ENCODE data around the gene NOTCH3.

NOTCH3 gene

DNA sequence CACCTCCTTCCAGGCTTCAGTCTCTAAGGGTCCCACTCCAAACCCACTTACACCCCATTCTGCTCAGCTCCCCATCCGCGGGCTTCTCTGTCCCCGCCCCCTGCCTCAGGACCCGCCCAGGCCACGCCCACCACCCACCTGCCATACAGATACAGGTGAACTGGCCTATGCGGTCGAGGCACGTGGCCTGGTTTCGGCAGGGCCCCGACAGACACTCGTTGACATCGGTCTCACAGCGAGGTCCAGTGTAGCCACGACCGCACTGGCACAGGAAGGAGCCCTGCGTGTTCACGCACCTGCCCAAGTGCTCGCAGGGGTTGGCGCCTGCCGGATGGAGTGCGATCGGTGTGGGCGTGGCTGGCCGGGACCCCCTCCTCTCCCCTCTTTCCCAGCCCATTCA is 11.9 kb downstream of the NOTCH3 start:
- no peak overlapping the region for H2AK5ac ChIP-seq (ENCODE audit: low read depth, low read length)
- H3K4me1 ChIP-seq (ENCODE audit: control insufficient read depth in 2 of 2, insufficient read depth in 1 of 2, low read depth in 1 of 2, low read length in 2 of 2), result no peaks in the 10 kb centered on the region
- H3K14ac ChIP-seq (ENCODE audit: low read length), result no peak overlapping the region
- no peak overlapping the region for H3K4ac ChIP-seq (ENCODE audit: low read length)
- H4K8ac ChIP-seq (ENCODE audit: low read depth, low read length), result no peak overlapping the region
- H3K79me1 ChIP-seq (ENCODE audit: low read depth, low read length), result peaks cover 24% of the 10 kb centered on the region
- H3K27ac ChIP-seq (replicated peaks; ENCODE audit: low read length), result no peak overlapping the region
- H4K91ac ChIP-seq (ENCODE audit: low read depth, low read length, poor library complexity), result no peak overlapping the region
- no peak for DNase-seq (ENCODE audit: low spot score)
- H3K18ac ChIP-seq (ENCODE audit: low read length), result no peak overlapping the region
- H2BK12ac ChIP-seq (ENCODE audit: low read length), result no peak overlapping the region
- H2BK5ac ChIP-seq (ENCODE audit: low read length), result peak overlapping the region; percentile 66
- WGBS, 2 donors (ENCODE audit: extremely low coverage in 2 of 2, insufficient read length in 2 of 2, insufficient replicate concordance in 1 of 2), result no CpG with 5 or more reads among the region's 24 CpGs
- H3K23ac ChIP-seq (ENCODE audit: low read depth, low read length, poor library complexity), result peak overlapping the region; percentile 80
- no peaks in the 10 kb centered on the region for H3K27me3 ChIP-seq (ENCODE audit: control insufficient read depth in 3 of 3, insufficient read depth in 3 of 3, low read depth in 1 of 3, low read length in 3 of 3)
- no peak overlapping the region for H3K4me2 ChIP-seq (ENCODE audit: insufficient read depth, low read length, poor library complexity, severe bottlenecking)
- peaks cover 0 to 4% of the 10 kb centered on the region in 2 donors for H3K9me3 ChIP-seq (replicated peaks in 1 of 2; ENCODE audit: control insufficient read depth in 2 of 2, insufficient read depth in 1 of 2, low read depth in 1 of 2, low read length in 2 of 2)
- no peak overlapping the region for H3K9ac ChIP-seq (ENCODE audit: low read depth, low read length, poor library complexity)
- no peak overlapping the region for H3K4me3 ChIP-seq (ENCODE audit: low read length in 2 of 2)
- no peak overlapping the region for H2BK120ac ChIP-seq (ENCODE audit: low read depth, low read length)
- H2AFZ ChIP-seq (ENCODE audit: low read length), result no peak overlapping the region
- H2BK15ac ChIP-seq (ENCODE audit: low read length), result no peak overlapping the region
- peaks cover 75 to 96% of the 10 kb centered on the region in 2 donors for H3K36me3 ChIP-seq (replicated peaks in 1 of 2; ENCODE audit: control insufficient read depth in 2 of 2, insufficient read depth in 2 of 2, low read length in 2 of 2)

DNA sequence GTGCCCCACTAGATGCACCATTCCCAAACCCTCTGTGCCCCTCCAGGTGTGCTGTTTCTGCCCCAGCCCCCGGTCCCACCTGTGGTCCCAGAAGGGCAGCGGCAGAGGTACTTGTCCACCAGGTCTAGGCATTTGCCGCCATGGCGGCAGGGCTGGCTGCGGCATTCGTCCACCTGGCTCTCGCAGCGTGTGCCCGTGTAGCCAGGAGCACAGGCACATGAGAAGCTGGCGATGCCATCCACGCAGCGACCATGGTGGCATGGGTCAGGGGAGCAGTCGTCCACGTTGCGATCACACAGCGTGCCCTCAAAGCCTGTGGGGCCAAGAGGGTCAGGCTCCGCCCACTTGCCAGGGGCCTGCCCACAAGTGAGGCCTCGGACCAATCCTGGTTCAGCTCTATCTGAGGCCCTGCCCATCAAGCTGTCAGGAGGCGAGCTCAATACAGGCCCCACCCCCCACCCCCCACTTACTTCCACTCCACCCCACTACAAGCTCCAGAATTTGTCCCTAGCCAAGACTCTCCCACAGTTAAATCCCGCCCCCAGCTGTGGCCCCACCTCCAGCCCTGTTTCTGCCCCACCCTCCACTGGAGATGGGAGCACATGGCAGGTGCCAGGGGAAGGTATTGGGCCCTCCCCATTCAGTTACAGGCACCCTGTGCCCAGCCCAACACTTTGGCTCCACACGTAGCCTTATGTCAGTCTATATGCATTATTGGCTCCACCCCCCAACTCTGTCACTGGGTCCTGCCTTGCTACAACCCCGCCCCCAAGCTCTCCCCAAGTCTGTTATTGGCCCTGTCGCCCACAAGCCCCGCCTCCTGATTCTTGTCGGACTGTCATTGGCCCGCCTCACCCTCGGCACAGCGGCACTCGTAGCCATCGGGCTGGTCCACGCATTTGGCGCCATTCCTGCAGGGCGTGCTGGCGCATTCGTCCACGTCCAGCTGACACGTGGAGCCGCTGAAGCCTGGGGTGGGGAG is 13.5 kb downstream of the NOTCH3 start:
- Histone ChIP-seq H4K91ac (ENCODE audit: low read depth, low read length, poor library complexity) (no peak overlapping the region), H4K8ac (ENCODE audit: low read depth, low read length) (no peak overlapping the region), H3K14ac (ENCODE audit: low read length) (no peak overlapping the region), H3K9ac (ENCODE audit: low read depth, low read length, poor library complexity) (no peak overlapping the region), H3K4me3 (ENCODE audit: low read length in 2 of 2) (peak overlapping the region in 1 of 2 donors; percentile 43), H3K4me2 (ENCODE audit: insufficient read depth, low read length, poor library complexity, severe bottlenecking) (no peak overlapping the region), H2AFZ (ENCODE audit: low read length) (no peak overlapping the region), H3K4ac (ENCODE audit: low read length) (no peak overlapping the region), H3K23ac (ENCODE audit: low read depth, low read length, poor library complexity) (peak overlapping the region; percentile 85), H3K9me3 (replicated peaks in 1 of 2; ENCODE audit: control insufficient read depth in 2 of 2, insufficient read depth in 1 of 2, low read depth in 1 of 2, low read length in 2 of 2) (peaks cover 0 to 4% of the 10 kb centered on the region in 2 donors), H2BK5ac (ENCODE audit: low read length) (no peak overlapping the region), H2BK120ac (ENCODE audit: low read depth, low read length) (no peak overlapping the region), H3K4me1 (ENCODE audit: control insufficient read depth in 2 of 2, insufficient read depth in 1 of 2, low read depth in 1 of 2, low read length in 2 of 2) (no peaks in the 10 kb centered on the region), H3K27ac (replicated peaks; ENCODE audit: low read length) (no peak overlapping the region), H3K36me3 (replicated peaks in 1 of 2; ENCODE audit: control insufficient read depth in 2 of 2, insufficient read depth in 2 of 2, low read length in 2 of 2) (peaks cover 68 to 97% of the 10 kb centered on the region in 2 donors), H2BK12ac (ENCODE audit: low read length) (no peak overlapping the region), H3K18ac (ENCODE audit: low read length) (peak overlapping the region; percentile 35), H2BK15ac (ENCODE audit: low read length) (no peak overlapping the region), H2AK5ac (ENCODE audit: low read depth, low read length) (no peak overlapping the region), H3K79me1 (ENCODE audit: low read depth, low read length) (peaks cover 18% of the 10 kb centered on the region), H3K27me3 (ENCODE audit: control insufficient read depth in 3 of 3, insufficient read depth in 3 of 3, low read depth in 1 of 3, low read length in 3 of 3) (no peaks in the 10 kb centered on the region)
- no peak for DNase-seq (ENCODE audit: low spot score)
- no CpG with 5 or more reads among the region's 38 CpGs for WGBS, 2 donors (ENCODE audit: extremely low coverage in 2 of 2, insufficient read length in 2 of 2, insufficient replicate concordance in 1 of 2)

DNA sequence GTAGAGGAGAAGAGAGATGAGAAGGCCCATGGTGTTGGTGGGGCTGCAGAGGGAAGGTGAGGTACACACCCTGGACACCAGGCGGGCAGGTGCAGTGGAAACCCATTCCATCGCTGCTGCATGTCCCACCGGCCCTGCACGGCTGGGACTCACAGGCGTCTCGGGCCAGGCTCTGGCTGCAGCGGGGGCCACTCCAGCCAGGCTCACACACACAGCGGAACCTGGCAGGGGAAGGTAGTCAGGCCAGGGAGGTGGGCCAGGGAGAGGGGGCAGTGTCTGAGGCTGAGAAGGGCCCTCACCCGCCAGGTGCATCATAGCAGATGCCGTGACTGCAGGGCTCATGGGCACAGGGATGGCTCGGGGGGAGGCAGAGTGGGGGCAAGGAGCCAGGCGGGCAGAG is 15.6 kb downstream of the NOTCH3 start:
- Histone ChIP-seq H2BK15ac (ENCODE audit: low read length) (no peak overlapping the region), H3K27ac (replicated peaks; ENCODE audit: low read length) (no peak overlapping the region), H3K79me1 (ENCODE audit: low read depth, low read length) (peaks cover 7% of the 10 kb centered on the region), H2AK5ac (ENCODE audit: low read depth, low read length) (no peak overlapping the region), H3K4ac (ENCODE audit: low read length) (no peak overlapping the region), H3K4me3 (ENCODE audit: low read length in 2 of 2) (peak overlapping the region in 1 of 2 donors; percentile 53), H3K18ac (ENCODE audit: low read length) (no peak overlapping the region), H4K91ac (ENCODE audit: low read depth, low read length, poor library complexity) (no peak overlapping the region), H3K9ac (ENCODE audit: low read depth, low read length, poor library complexity) (no peak overlapping the region), H2BK120ac (ENCODE audit: low read depth, low read length) (no peak overlapping the region), H3K36me3 (replicated peaks in 1 of 2; ENCODE audit: control insufficient read depth in 2 of 2, insufficient read depth in 2 of 2, low read length in 2 of 2) (peaks cover 65 to 97% of the 10 kb centered on the region in 2 donors), H3K4me2 (ENCODE audit: insufficient read depth, low read length, poor library complexity, severe bottlenecking) (no peak overlapping the region), H3K14ac (ENCODE audit: low read length) (no peak overlapping the region), H2BK5ac (ENCODE audit: low read length) (peak overlapping the region; percentile 16), H3K9me3 (replicated peaks in 1 of 2; ENCODE audit: control insufficient read depth in 2 of 2, insufficient read depth in 1 of 2, low read depth in 1 of 2, low read length in 2 of 2) (peaks cover 0 to 7% of the 10 kb centered on the region in 2 donors), H2AFZ (ENCODE audit: low read length) (no peak overlapping the region), H3K27me3 (ENCODE audit: control insufficient read depth in 3 of 3, insufficient read depth in 3 of 3, low read depth in 1 of 3, low read length in 3 of 3) (no peaks in the 10 kb centered on the region), H2BK12ac (ENCODE audit: low read length) (no peak overlapping the region), H4K8ac (ENCODE audit: low read depth, low read length) (no peak overlapping the region), H3K23ac (ENCODE audit: low read depth, low read length, poor library complexity) (peak overlapping the region; percentile 75), H3K4me1 (ENCODE audit: control insufficient read depth in 2 of 2, insufficient read depth in 1 of 2, low read depth in 1 of 2, low read length in 2 of 2) (peaks cover 0 to 2% of the 10 kb centered on the region in 2 donors)
- no peak for DNase-seq (ENCODE audit: low spot score)
- no CpG with 5 or more reads among the region's 12 CpGs for WGBS, 2 donors (ENCODE audit: extremely low coverage in 2 of 2, insufficient read length in 2 of 2, insufficient replicate concordance in 1 of 2)

GRCh38 chr19:15184776-15185175 is 16.0 kb downstream of the NOTCH3 start:
- no peak overlapping the region for H3K23ac ChIP-seq (ENCODE audit: low read depth, low read length, poor library complexity)
- H3K9me3 ChIP-seq (replicated peaks in 1 of 2; ENCODE audit: control insufficient read depth in 2 of 2, insufficient read depth in 1 of 2, low read depth in 1 of 2, low read length in 2 of 2), result peaks cover 0 to 7% of the 10 kb centered on the region in 2 donors
- no peak overlapping the region for H2BK15ac ChIP-seq (ENCODE audit: low read length)

More at GRCh38 chr19:15184776-15185175, 16.0 kb downstream of the NOTCH3 start:
- peaks cover 0 to 2% of the 10 kb centered on the region in 2 donors for H3K4me1 ChIP-seq (ENCODE audit: control insufficient read depth in 2 of 2, insufficient read depth in 1 of 2, low read depth in 1 of 2, low read length in 2 of 2)
- no peak overlapping the region for H3K14ac ChIP-seq (ENCODE audit: low read length)
- no peak overlapping the region for H3K4ac ChIP-seq (ENCODE audit: low read length)
- no peak overlapping the region for H2AK5ac ChIP-seq (ENCODE audit: low read depth, low read length)
- H3K4me3 ChIP-seq (ENCODE audit: low read length in 2 of 2), result no peak overlapping the region
- no peak overlapping the region for H3K18ac ChIP-seq (ENCODE audit: low read length)
- no peak overlapping the region for H4K8ac ChIP-seq (ENCODE audit: low read depth, low read length)
- H2BK120ac ChIP-seq (ENCODE audit: low read depth, low read length), result no peak overlapping the region
- no peak overlapping the region for H3K9ac ChIP-seq (ENCODE audit: low read depth, low read length, poor library complexity)
- H4K91ac ChIP-seq (ENCODE audit: low read depth, low read length, poor library complexity), result no peak overlapping the region
- WGBS, 2 donors (ENCODE audit: extremely low coverage in 2 of 2, insufficient read length in 2 of 2, insufficient replicate concordance in 1 of 2), result no CpG with 5 or more reads among the region's 4 CpGs
- H2AFZ ChIP-seq (ENCODE audit: low read length), result no peak overlapping the region
- peaks cover 8% of the 10 kb centered on the region for H3K79me1 ChIP-seq (ENCODE audit: low read depth, low read length)
- no peak overlapping the region for H2BK12ac ChIP-seq (ENCODE audit: low read length)
- H2BK5ac ChIP-seq (ENCODE audit: low read length), result no peak overlapping the region
- H3K36me3 ChIP-seq (replicated peaks in 1 of 2; ENCODE audit: control insufficient read depth in 2 of 2, insufficient read depth in 2 of 2, low read length in 2 of 2), result peaks cover 68 to 97% of the 10 kb centered on the region in 2 donors
- no peak overlapping the region for H3K27ac ChIP-seq (replicated peaks; ENCODE audit: low read length)
- no peaks in the 10 kb centered on the region for H3K27me3 ChIP-seq (ENCODE audit: control insufficient read depth in 3 of 3, insufficient read depth in 3 of 3, low read depth in 1 of 3, low read length in 3 of 3)
- H3K4me2 ChIP-seq (ENCODE audit: insufficient read depth, low read length, poor library complexity, severe bottlenecking), result no peak overlapping the region
- no peak for DNase-seq (ENCODE audit: low spot score)
